GM21825 (cell line): ENCODE results near the gene XPNPEP3.
"Not testable (repeated sequence)": the region's sequence is repeated elsewhere in the genome, so short reads cannot be mapped to it uniquely, and the experiment has no call there.

Source experiments
- ATAC-seq: cut with Tn5 transposase; IDR thresholded peaks from one replicate; pipeline ENCODE4 v1.9.1; 2021; ENCODE audit warnings: mild to moderate bottlenecking, moderate library complexity; ENCODE audit not compliant: unreplicated experiment

Gene XPNPEP3

DNA sequence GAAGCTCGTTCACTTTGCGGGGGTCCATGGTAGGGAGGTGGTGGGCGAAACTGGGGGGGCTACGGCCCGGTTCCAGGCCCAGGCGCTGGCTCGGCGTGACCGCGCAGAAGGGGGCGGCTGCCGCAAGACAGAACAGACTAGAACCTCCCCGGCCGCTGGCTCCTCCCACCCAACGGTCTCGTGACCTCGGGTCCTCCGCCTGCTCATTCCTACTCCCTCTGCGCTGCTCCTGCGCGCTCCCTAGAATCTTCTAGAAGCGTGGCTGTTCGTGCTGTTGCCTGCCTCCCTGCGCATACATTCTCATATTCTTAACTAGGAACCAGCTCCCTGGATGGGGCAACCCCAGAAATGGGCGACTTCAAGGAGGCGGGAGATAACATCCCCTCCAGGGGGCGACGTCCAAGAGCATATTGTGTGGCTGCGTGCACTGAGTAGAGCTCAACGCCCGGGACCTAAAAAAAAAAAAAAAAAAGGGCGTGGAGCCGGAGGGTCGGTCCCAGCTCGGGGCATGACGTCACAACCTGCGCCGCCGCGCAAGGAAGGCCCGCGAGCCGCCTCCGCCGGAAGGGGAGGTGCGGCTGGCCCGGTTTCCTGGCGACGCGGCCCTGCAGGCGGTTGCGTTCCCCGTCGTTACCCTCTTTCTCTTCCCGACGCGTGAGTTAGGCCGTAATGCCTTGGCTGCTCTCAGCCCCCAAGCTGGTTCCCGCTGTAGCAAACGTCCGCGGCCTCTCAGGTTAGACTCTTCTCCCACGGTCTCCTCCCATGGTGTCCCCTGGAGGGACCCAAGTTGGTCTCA is at the start of gene XPNPEP3, which contains the start of gene ST13:
XPNPEP3 (plus strand) TSS at position 636 of the 796 bp plus-strand sequence; CDS start at position 670, 34 bp downstream.
ST13 (minus strand) TSS at position 127 of the 796 bp plus-strand sequence; CDS start at position 28, 99 bp downstream.
- peak; percentile 77 for ATAC-seq

- ATAC-seq, result no peak
Observed at GRCh38 chr22:40808018-40808841, 48.7 kb upstream of the XPNPEP3 start.

- ATAC-seq, result no peak
Observed at GRCh38 chr22:40813912-40814315, 43.0 kb upstream of the XPNPEP3 start.

- no peak for ATAC-seq
Observed at GRCh38 chr22:40817737-40818136, 39.2 kb upstream of the XPNPEP3 start.

- ATAC-seq, result no peak
Observed at GRCh38 chr22:40818192-40818746, 38.7 kb upstream of the XPNPEP3 start.

DNA sequence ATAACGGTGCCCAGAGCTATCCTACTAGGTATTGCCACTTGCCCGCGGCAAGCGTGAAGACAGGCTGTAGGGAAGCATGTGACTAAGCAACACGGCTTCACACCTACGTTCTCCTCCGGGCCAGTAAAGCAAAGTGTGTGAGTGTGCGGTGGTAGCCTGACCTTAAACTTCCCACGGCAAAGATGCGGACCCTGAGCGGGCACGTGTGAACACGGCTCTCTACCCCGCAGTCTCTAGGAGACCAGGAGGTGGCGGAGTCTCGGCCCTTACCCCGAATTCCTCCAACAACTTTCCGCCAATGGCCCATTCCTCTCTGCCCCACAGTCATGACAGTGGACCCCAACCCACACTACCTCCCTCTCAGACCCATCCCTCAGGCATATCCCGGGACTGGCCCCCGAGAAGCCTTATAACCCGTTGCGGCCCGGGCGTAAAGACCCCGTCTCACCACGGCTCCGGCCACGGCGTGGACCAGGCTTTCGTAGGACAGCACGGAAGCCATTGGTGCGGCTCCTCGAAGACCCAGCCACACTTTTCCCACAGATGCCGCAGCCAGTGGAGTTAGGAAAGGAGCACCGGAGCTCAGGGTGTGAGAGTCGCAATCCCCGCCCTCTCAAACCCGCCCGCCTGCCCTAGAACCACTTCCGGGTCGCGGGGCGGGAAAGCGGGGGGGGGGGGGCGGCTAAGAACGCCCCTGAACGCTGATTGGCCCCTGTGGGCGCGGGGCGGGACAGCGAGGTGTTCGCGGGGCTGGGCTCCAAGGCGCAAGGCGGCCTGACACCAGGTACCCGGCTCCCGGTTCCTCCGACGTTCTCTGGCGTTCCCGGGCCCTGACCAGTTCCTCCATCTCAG is 38.0 kb upstream of the XPNPEP3 start, which contains the start of gene SLC25A17:
SLC25A17 (minus strand) TSS at position 600 of the 852 bp plus-strand sequence; CDS start at position 502, 98 bp downstream.
- peak; percentile 78 for ATAC-seq

- no peak for ATAC-seq
Observed at GRCh38 chr22:40819599-40820140, 37.3 kb upstream of the XPNPEP3 start.

- ATAC-seq, result no peak
Observed at GRCh38 chr22:40823426-40823825, 33.5 kb upstream of the XPNPEP3 start.

GRCh38 chr22:40826292-40826691 is 30.7 kb upstream of the XPNPEP3 start:
- not testable (repeated sequence) for ATAC-seq

DNA sequence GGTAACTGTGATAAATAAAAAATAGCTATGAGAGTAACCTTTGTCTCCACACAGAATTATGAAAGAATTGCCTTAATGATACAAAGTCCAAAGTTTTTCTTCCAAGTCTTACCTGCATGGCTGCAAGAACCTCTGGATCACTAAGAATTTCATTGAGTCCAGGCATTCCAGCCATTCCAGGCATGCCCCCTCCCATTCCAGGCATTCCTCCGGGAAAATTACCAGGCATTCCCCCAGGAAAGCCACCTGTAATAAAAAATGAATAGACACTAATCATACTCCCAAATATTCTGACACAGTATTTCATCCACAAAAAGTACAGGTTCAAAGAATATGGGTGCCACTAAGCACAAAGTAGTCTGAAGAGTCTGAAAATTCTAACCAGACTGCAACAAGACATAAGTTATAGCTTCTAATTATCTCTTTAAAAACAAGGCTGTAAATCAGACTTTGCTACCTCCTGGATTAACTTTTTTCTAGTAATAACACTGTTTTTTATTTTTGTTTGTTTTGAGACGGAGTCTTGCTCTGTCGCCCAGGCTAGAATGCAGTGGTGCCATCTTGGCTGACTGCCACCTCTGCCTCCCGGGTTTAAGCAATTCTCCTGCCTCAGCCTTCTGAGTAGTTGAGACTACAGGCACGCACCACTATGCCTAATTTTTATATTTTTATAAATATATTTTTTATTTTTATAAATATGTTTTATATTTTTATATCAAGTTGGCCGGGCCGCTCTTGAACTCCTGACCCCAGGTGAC is 29.8 kb upstream of the XPNPEP3 start:
- ATAC-seq, result no peak

- ATAC-seq, result no peak
Observed at GRCh38 chr22:40829131-40829530, 27.8 kb upstream of the XPNPEP3 start.

GRCh38 chr22:40834619-40835018 is 22.3 kb upstream of the XPNPEP3 start:
- no peak for ATAC-seq

DNA sequence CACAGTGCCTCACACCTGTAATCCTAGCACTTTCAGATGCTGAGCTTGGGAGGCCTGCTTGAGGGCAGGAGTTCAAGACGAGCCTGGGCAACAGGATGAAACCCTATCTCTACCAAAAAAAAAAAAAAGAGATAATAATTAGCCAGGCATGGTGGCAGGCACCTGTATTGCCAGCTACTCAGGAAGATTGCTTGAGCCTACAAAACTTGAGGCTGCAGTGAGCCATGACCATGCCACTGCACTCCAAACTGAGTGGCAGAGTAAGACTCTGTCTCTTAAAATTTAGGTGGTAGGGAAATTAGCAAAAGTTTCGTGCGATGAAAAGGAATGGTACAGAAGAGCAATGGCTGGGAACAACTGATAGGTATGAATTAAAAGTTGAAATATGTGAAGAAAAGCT is 18.5 kb upstream of the XPNPEP3 start:
- no peak for ATAC-seq

DNA sequence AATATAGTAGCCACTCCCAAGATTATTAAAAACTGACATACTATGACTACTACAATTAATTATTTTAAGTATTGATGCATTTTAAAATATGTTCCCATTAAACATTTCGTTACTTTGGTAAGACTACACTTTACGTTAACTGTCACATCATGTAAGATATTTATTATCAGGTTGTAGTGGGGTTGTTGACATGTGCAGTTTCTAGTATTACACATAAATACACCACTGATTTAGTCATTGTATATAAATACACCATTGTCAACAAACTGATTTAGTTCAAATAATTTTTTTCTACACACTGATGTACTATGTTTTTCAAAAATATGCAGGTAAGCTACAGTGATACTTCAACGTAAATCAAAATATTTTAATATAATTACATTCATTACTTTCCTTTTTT is 12.0 kb upstream of the XPNPEP3 start:
- ATAC-seq, result no peak

DNA sequence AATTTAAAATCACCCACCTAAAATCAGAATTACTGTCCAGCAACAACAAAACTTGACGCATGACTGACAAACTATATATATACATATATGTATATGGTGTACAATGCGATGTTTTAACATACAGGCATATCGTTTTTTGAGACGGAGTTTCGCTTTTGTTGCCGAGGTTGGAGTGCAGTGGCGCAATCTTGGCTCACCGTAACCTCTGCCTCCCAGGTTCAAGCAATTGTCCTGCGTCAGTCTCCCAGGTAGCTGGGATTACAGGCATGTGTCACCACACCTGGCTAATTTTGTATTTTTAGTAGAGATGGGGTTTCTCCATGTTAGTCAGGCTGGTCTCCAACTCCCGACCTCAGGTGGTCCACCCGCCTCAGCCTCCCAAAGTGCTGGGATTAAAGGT is 11.1 kb upstream of the XPNPEP3 start:
- ATAC-seq, result not testable (repeated sequence)

- no peak for ATAC-seq
Observed at GRCh38 chr22:40853333-40853732, 3.6 kb upstream of the XPNPEP3 start.

DNA sequence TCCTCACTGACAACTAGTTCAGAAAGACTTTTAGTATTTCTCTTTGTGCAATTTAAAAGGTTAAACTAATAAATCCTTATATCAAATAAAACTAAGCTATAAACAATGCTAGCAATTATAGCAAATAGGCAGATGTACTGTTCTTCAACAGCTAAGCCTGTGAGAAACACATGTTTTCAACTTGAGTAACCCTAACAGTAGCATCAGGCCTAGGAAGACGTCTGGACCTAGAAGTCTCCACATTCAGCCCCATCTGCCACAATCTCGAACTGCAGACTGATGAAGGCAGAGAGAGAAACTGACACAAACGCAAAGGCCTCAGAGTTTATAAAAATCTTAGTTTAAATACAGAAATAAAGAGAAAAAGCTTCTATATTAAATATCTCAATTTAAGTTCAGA is 3.0 kb upstream of the XPNPEP3 start:
- ATAC-seq, result no peak

GRCh38 chr22:40855071-40855978 is 1.6 kb upstream of the XPNPEP3 start:
- no peak for ATAC-seq
